GM23338 (cell line): ENCODE measurements around the gene KCNN3. TPM values are rescaled to one million over a fixed set of nuclear protein-coding genes. Genes with fewer than 3 reads are reported as not detected.
A peak's percentile ranks its signal among the peaks of the same experiment; 100 is the strongest.

Experiments
- ATAC-seq: fragments of 200-7000 bp; cut with Tn5 transposase; 3 replicates; pipeline ENCODE4 v1.9.1; 2020
- DNase-seq: peaks from one replicate; pipeline ENCODE4 v3.0.0-alpha.2; 2015; ENCODE audit warnings: low spot score
- H2AFZ ChIP-seq: fragments of 200-600 bp; sonication (generic); 2 replicates; pipeline ENCODE4 v1.8.0; 2016; ENCODE audit warnings: antibody characterized with exemption, mild to moderate bottlenecking, moderate library complexity
- H3F3A ChIP-seq: fragments of 200-600 bp; sonication (generic); replicated peaks from 2 replicates; pipeline ENCODE4 v1.8.0; 2017; ENCODE audit warnings: antibody characterized with exemption, mixed run types, low read depth
- H3K27ac ChIP-seq: fragments of 200-600 bp; sonication (generic); 2 replicates; pipeline ENCODE4 v1.6.1; 2016; ENCODE audit warnings: low read depth
- H3K27me3 ChIP-seq: fragments of 200-600 bp; sonication (generic); 2 replicates; pipeline ENCODE4 v1.8.0; 2016; ENCODE audit warnings: mild to moderate bottlenecking, mixed run types, moderate library complexity; ENCODE audit not compliant: insufficient read depth
- H3K36me3 ChIP-seq: fragments of 200-600 bp; sonication (generic); 2 replicates; pipeline ENCODE4 v1.8.0; 2016; ENCODE audit warnings: mild to moderate bottlenecking; ENCODE audit not compliant: insufficient read depth
- H3K4me1 ChIP-seq: fragments of 200-600 bp; sonication (generic); 2 replicates; pipeline ENCODE4 v1.8.0; 2016; ENCODE audit warnings: mild to moderate bottlenecking, moderate library complexity; ENCODE audit not compliant: insufficient read depth
- H3K4me2 ChIP-seq: fragments of 200-600 bp; sonication (generic); 2 replicates; pipeline ENCODE4 v1.7.1; 2017; ENCODE audit warnings: mixed run types
- H3K4me3 ChIP-seq: fragments of 200-600 bp; sonication (generic); 2 replicates; pipeline ENCODE4 v1.6.1; 2016; ENCODE audit warnings: mixed run types
- H3K79me2 ChIP-seq: fragments of 200-600 bp; sonication (generic); replicated peaks from 2 replicates; pipeline ENCODE4 v1.8.0; 2017; ENCODE audit warnings: mild to moderate bottlenecking; ENCODE audit not compliant: insufficient read depth
- H3K9me2 ChIP-seq: fragments of 200-600 bp; sonication (generic); 2 replicates; pipeline ENCODE4 v1.8.0; 2017; ENCODE audit not compliant: insufficient read depth
- H4K20me1 ChIP-seq: fragments of 200-600 bp; sonication (generic); replicated peaks from 2 replicates; pipeline ENCODE4 v1.8.0; 2017; ENCODE audit warnings: mild to moderate bottlenecking; ENCODE audit not compliant: insufficient read depth
- H3K27ac Mint-ChIP-seq: 2 replicates; pipeline ENCODE4 v1.8.0; 2020; ENCODE audit warnings: inconsistent platforms, mild to moderate bottlenecking, moderate library complexity, mixed read lengths
- H3K27me3 Mint-ChIP-seq: 3 replicates; pipeline ENCODE4 v1.8.0; 2022; ENCODE audit warnings: low read depth, mild to moderate bottlenecking, moderate library complexity, mixed read lengths, inconsistent platforms; ENCODE audit not compliant: insufficient read depth, poor library complexity
- H3K36me3 Mint-ChIP-seq: 3 replicates; pipeline ENCODE4 v1.8.0; 2021; ENCODE audit warnings: low read depth, mild to moderate bottlenecking, inconsistent platforms, moderate library complexity, mixed read lengths
- H3K4me1 Mint-ChIP-seq: 3 replicates; pipeline ENCODE4 v1.8.0; 2020; ENCODE audit warnings: mild to moderate bottlenecking, inconsistent platforms, mixed read lengths
- H3K4me3 Mint-ChIP-seq: 3 replicates; pipeline ENCODE4 v1.8.0; 2021; ENCODE audit warnings: moderate library complexity, mild to moderate bottlenecking, inconsistent platforms, mixed read lengths
- H3K9me3 Mint-ChIP-seq: 3 replicates; pipeline ENCODE4 v1.8.0; 2020; ENCODE audit warnings: moderate library complexity, mild to moderate bottlenecking, inconsistent platforms, mixed read lengths
- ETS1 ChIP-seq: IDR thresholded peaks from 2 replicates; pipeline ENCODE4 v1.6.1; 2016; ENCODE audit warnings: antibody characterized with exemption
- EZH2 ChIP-seq: fragments of 200-600 bp; sonication (generic); IDR thresholded peaks from one replicate; pipeline ENCODE4 v1.8.0; 2017; ENCODE audit warnings: antibody characterized with exemption, mild to moderate bottlenecking, low read depth; ENCODE audit not compliant: unreplicated experiment
- EZH2phosphoT487 ChIP-seq: fragments of 200-600 bp; sonication (generic); IDR thresholded peaks from one replicate; pipeline ENCODE4 v1.8.1; 2018; ENCODE audit warnings: antibody characterized with exemption; ENCODE audit not compliant: unreplicated experiment
- JUNB ChIP-seq: IDR thresholded peaks from one replicate; pipeline ENCODE4 v1.6.1; 2016; ENCODE audit warnings: antibody characterized with exemption; ENCODE audit not compliant: unreplicated experiment
- NANOG ChIP-seq: IDR thresholded peaks from 2 replicates; pipeline ENCODE4 v1.6.1; 2016; ENCODE audit warnings: antibody characterized with exemption, borderline replicate concordance
- POLR2AphosphoS5 ChIP-seq: IDR thresholded peaks from 2 replicates; pipeline ENCODE4 v1.6.1; 2016; ENCODE audit warnings: antibody characterized with exemption, low read depth
- ZNF114 ChIP-seq: fragments of 250-450 bp; sonication (Bioruptor Pico); IDR thresholded peaks from 2 replicates; pipeline ENCODE4 v1.5.0; 2020; ENCODE audit warnings: mild to moderate bottlenecking, moderate library complexity
- ZNF331 ChIP-seq: fragments of 250-450 bp; sonication (Bioruptor Pico); IDR thresholded peaks from 2 replicates; pipeline ENCODE4 v1.5.0; 2020; ENCODE audit warnings: low read depth, mild to moderate bottlenecking, moderate library complexity
- ZNF462 ChIP-seq: fragments of 250-450 bp; sonication (Bioruptor Pico); IDR thresholded peaks from 2 replicates; pipeline ENCODE4 v1.5.0; 2020; ENCODE audit warnings: mild to moderate bottlenecking, moderate library complexity
- polyA plus RNA-seq: library from polyadenylated mRNA; unstranded; fragments of >200 nt; fragmentation: Nextera tagmentation; extraction: Ambion mirVana; gene quantifications from 2 replicates; pipeline ENCODE4 v1.2.1, GENCODE V29; 2016
- total RNA-seq: library from RNA; depleted of rRNA; stranded (reverse); fragments of >200 nt; shearing (Covaris generic); gene quantifications from 2 replicates; pipeline ENCODE4 v1.2.3, GENCODE V29; 2014

The KCNN3 gene
- total and polyA plus RNA-seq, 2 experiments from 2014 or later: 1.9 to 3.0 TPM

- no peak overlapping the region for H2AFZ ChIP-seq
- peaks cover 31% of the 10 kb centered on the region for H3K4me1 Mint-ChIP-seq
These were observed 30.4 kb downstream of the KCNN3 start for GRCh38 chr1:154839691-154840090.

More at GRCh38 chr1:154839691-154840090, 30.4 kb downstream of the KCNN3 start:
- Histone ChIP-seq H4K20me1 (no peaks in the 10 kb centered on the region), H3K4me1 (peaks cover 17% of the 10 kb centered on the region), H3F3A (no peaks in the 10 kb centered on the region), H3K4me2 (peak overlapping the region; percentile 12; the same call in 1 of the 2 replicates), H3K27me3 (no peaks in the 10 kb centered on the region), H3K9me2 (no peaks in the 10 kb centered on the region), H3K36me3 (no peaks in the 10 kb centered on the region), H3K4me3 (no peak overlapping the region), H3K79me2 (no peaks in the 10 kb centered on the region), H3K27ac (no peak overlapping the region)
- H3K27ac Mint-ChIP-seq: no peak overlapping the region
- ATAC-seq: peak; percentile 61
- DNase-seq: peak; percentile 40
- no peaks in the 10 kb centered on the region for H3K36me3 Mint-ChIP-seq
- no peak for TF ChIP-seq ETS1
- no peak for TF ChIP-seq JUNB
- no peak for TF ChIP-seq ZNF462 (CRISPR knock-in tag)
- no peak for TF ChIP-seq ZNF331 (CRISPR knock-in tag)
- no peak for TF ChIP-seq EZH2
- TF ChIP-seq ZNF114: no peak
- no peak for TF ChIP-seq POLR2AphosphoS5
- TF ChIP-seq NANOG: no peak
- TF ChIP-seq EZH2phosphoT487: no peak
- H3K4me3 Mint-ChIP-seq: no peak overlapping the region
- H3K9me3 Mint-ChIP-seq: no peaks in the 10 kb centered on the region
- H3K27me3 Mint-ChIP-seq: peaks cover 20% of the 10 kb centered on the region
